Dendritic cell treated with granulocyte-macrophage colony-stimulating factor and Interleukin-4, amounts not matched to agents 40 ng/mL and 50 ng/mL, for 4 days (primary cell): ENCODE measurements around the gene GAPT.

Experiments used
- H3K27ac Mint-ChIP-seq: one replicate; pipeline ENCODE4 v1.8.0; 2022; ENCODE audit warnings: mild to moderate bottlenecking, mixed read lengths
- H3K27me3 Mint-ChIP-seq: one replicate; pipeline ENCODE4 v1.8.0; 2022; ENCODE audit warnings: mild to moderate bottlenecking, mixed read lengths
- H3K36me3 Mint-ChIP-seq: one replicate; pipeline ENCODE4 v1.8.0; 2022; ENCODE audit warnings: low read depth, mixed read lengths
- H3K4me1 Mint-ChIP-seq: one replicate; pipeline ENCODE4 v1.8.0; 2022; ENCODE audit warnings: low read depth, mixed read lengths
- H3K4me3 Mint-ChIP-seq: one replicate; pipeline ENCODE4 v1.8.0; 2022; ENCODE audit warnings: mild to moderate bottlenecking, moderate library complexity, mixed read lengths
- H3K9me3 Mint-ChIP-seq: one replicate; pipeline ENCODE4 v1.8.0; 2022; ENCODE audit warnings: mixed read lengths
- intact Hi-C: fragments of 100-400 bp; cut with micrococcal nuclease; formaldehyde crosslinking; loops from one replicate; pipeline ENCODE4 v1.15.0; 2022

Gene GAPT

GRCh38 chr5:58456486-58456885 is 34.7 kb upstream of the GAPT start:
- Mint-ChIP-seq H3K36me3 (peaks cover 26% of the 10 kb centered on the region), H3K27ac (no peak overlapping the region), H3K9me3 (no peaks in the 10 kb centered on the region), H3K27me3 (peaks cover 12% of the 10 kb centered on the region), H3K4me3 (no peak overlapping the region), H3K4me1 (peaks cover 6% of the 10 kb centered on the region)
- intact Hi-C loops: no loop called here

- intact Hi-C loops: no loop called here
- no peak overlapping the region for H3K27ac Mint-ChIP-seq
- H3K4me3 Mint-ChIP-seq: no peak overlapping the region
Observed at GRCh38 chr5:58457050-58457449, 34.2 kb upstream of the GAPT start.

GRCh38 chr5:58458141-58458742 is 33.0 kb upstream of the GAPT start:
- Mint-ChIP-seq H3K4me1 (peaks cover 6% of the 10 kb centered on the region), H3K9me3 (no peaks in the 10 kb centered on the region), H3K4me3 (no peak overlapping the region), H3K36me3 (peaks cover 26% of the 10 kb centered on the region), H3K27ac (no peak overlapping the region), H3K27me3 (peaks cover 12% of the 10 kb centered on the region)
- intact Hi-C loops: no loop called here

More at GRCh38 chr5:58457050-58457449, 34.2 kb upstream of the GAPT start:
- Mint-ChIP-seq H3K9me3 (no peaks in the 10 kb centered on the region), H3K36me3 (peaks cover 26% of the 10 kb centered on the region), H3K4me1 (peaks cover 6% of the 10 kb centered on the region), H3K27me3 (peaks cover 12% of the 10 kb centered on the region)

- Mint-ChIP-seq H3K27ac (peak overlapping the region; percentile 88), H3K27me3 (peaks cover 12% of the 10 kb centered on the region), H3K4me1 (peaks cover 6% of the 10 kb centered on the region), H3K4me3 (peak overlapping the region; percentile 85), H3K9me3 (no peaks in the 10 kb centered on the region), H3K36me3 (peaks cover 26% of the 10 kb centered on the region)
- intact Hi-C loops: no loop called here
Observed at GRCh38 chr5:58458743-58459145, 32.5 kb upstream of the GAPT start.

GRCh38 chr5:58459146-58460001 is 31.9 kb upstream of the GAPT start:
- Mint-ChIP-seq H3K9me3 (no peaks in the 10 kb centered on the region), H3K36me3 (peaks cover 25% of the 10 kb centered on the region), H3K27ac (peak overlapping the region; percentile 88), H3K4me3 (peak overlapping the region; percentile 85), H3K4me1 (peaks cover 6% of the 10 kb centered on the region), H3K27me3 (peaks cover 12% of the 10 kb centered on the region)
- intact Hi-C loops: loop anchor here (1.0 to 10.0 kb wide), 3 partner anchors 571 to 1555 kb away; partner anchors contain the start of gene SETD9

GRCh38 chr5:58460002-58460731 is 31.1 kb upstream of the GAPT start, which contains the start of gene PLK2:
TSS of gene PLK2 (minus strand) at chr5:58460086. CDS start at chr5:58459959, 127 bp downstream.
- peaks cover 17% of the 10 kb centered on the region for H3K36me3 Mint-ChIP-seq
- peak within 1 kb of the TSS; percentile 85 for H3K4me3 Mint-ChIP-seq
- peaks cover 12% of the 10 kb centered on the region for H3K27me3 Mint-ChIP-seq
- intact Hi-C loops: loop anchor here (1.0 to 10.0 kb wide), 3 partner anchors 572 to 1555 kb away; partner anchors contain the start of gene SETD9
- H3K27ac Mint-ChIP-seq: peak within 1 kb of the TSS; percentile 88
- H3K4me1 Mint-ChIP-seq: peaks cover 6% of the 10 kb centered on the region
- no peaks in the 10 kb centered on the region for H3K9me3 Mint-ChIP-seq

- H3K9me3 Mint-ChIP-seq: no peaks in the 10 kb centered on the region
- peak overlapping the region; percentile 88 for H3K27ac Mint-ChIP-seq
Observed at GRCh38 chr5:58460732-58461286, 30.4 kb upstream of the GAPT start.

GRCh38 chr5:58462154-58462553 is 29.1 kb upstream of the GAPT start:
- H3K9me3 Mint-ChIP-seq: no peaks in the 10 kb centered on the region
- peaks cover 12% of the 10 kb centered on the region for H3K27me3 Mint-ChIP-seq
- peaks cover 8% of the 10 kb centered on the region for H3K36me3 Mint-ChIP-seq
- intact Hi-C loops: loop anchor here (2.0 to 10.0 kb wide), 3 partner anchors 811 to 1557 kb away; partner anchors contain the start of gene SETD9
- peaks cover 14% of the 10 kb centered on the region for H3K4me1 Mint-ChIP-seq
- H3K27ac Mint-ChIP-seq: no peak overlapping the region
- H3K4me3 Mint-ChIP-seq: no peak overlapping the region

More at GRCh38 chr5:58460732-58461286, 30.4 kb upstream of the GAPT start:
- Mint-ChIP-seq H3K4me3 (peak overlapping the region; percentile 85), H3K27me3 (peaks cover 12% of the 10 kb centered on the region), H3K4me1 (peaks cover 6% of the 10 kb centered on the region), H3K36me3 (peaks cover 13% of the 10 kb centered on the region)
- intact Hi-C loops: loop anchor here (1.0 to 10.0 kb wide), 4 partner anchors 573 to 1556 kb away; partner anchors contain the start of gene SETD9

- peaks cover 15% of the 10 kb centered on the region for H3K4me1 Mint-ChIP-seq
- H3K4me3 Mint-ChIP-seq: no peak overlapping the region
- H3K36me3 Mint-ChIP-seq: peaks cover 8% of the 10 kb centered on the region
- H3K9me3 Mint-ChIP-seq: no peaks in the 10 kb centered on the region
- H3K27me3 Mint-ChIP-seq: peaks cover 12% of the 10 kb centered on the region
- intact Hi-C loops: loop anchor here (2.0 to 10.0 kb wide), 3 partner anchors 812 to 1558 kb away; partner anchors contain the start of gene SETD9
- no peak overlapping the region for H3K27ac Mint-ChIP-seq
Observed at GRCh38 chr5:58462623-58463230, 28.5 kb upstream of the GAPT start.

- no peaks in the 10 kb centered on the region for H3K27me3 Mint-ChIP-seq
- peaks cover 24% of the 10 kb centered on the region for H3K4me1 Mint-ChIP-seq
- H3K4me3 Mint-ChIP-seq: no peak overlapping the region
- no peaks in the 10 kb centered on the region for H3K36me3 Mint-ChIP-seq
- no peak overlapping the region for H3K27ac Mint-ChIP-seq
- H3K9me3 Mint-ChIP-seq: no peaks in the 10 kb centered on the region
- intact Hi-C loops: loop anchor here (10.0 kb wide), 1 partner anchor 1562 kb away; the partner anchor contains the start of gene SETD9
Observed at GRCh38 chr5:58466939-58467338, 24.3 kb upstream of the GAPT start.

- peaks cover 25% of the 10 kb centered on the region for H3K4me1 Mint-ChIP-seq
- H3K27me3 Mint-ChIP-seq: no peaks in the 10 kb centered on the region
- no peaks in the 10 kb centered on the region for H3K36me3 Mint-ChIP-seq
- intact Hi-C loops: loop anchor here (10.0 kb wide), 2 partner anchors 655 to 1565 kb away; partner anchors contain the start of gene SETD9
- H3K27ac Mint-ChIP-seq: no peak overlapping the region
- H3K9me3 Mint-ChIP-seq: peaks cover 7% of the 10 kb centered on the region
- no peak overlapping the region for H3K4me3 Mint-ChIP-seq
Observed at GRCh38 chr5:58469896-58470295, 21.3 kb upstream of the GAPT start.

GRCh38 chr5:58475404-58475803 is 15.8 kb upstream of the GAPT start:
- Mint-ChIP-seq H3K27ac (no peak overlapping the region), H3K36me3 (no peaks in the 10 kb centered on the region), H3K9me3 (peaks cover 11% of the 10 kb centered on the region), H3K4me3 (no peak overlapping the region), H3K4me1 (peaks cover 23% of the 10 kb centered on the region), H3K27me3 (no peaks in the 10 kb centered on the region)
- intact Hi-C loops: loop anchor here (10.0 kb wide), 1 partner anchor 649 kb away; no protein-coding TSS in a partner anchor
